Esophagus squamous epithelium (tissue), 4 donors: ENCODE results near the gene C12orf76.

ENCODE experiments used
- CTCF ChIP-seq, 6 experiments: fragments of 450-650 bp in 4 of 6; fragments of 200-600 bp in 2 of 6; sonication (generic) in 2 of 6; IDR thresholded peaks; one replicate each; pipeline ENCODE4 v1.5.1; 2016 to 2019; ENCODE audit warnings: antibody characterized with exemption in 6 of 6, mild to moderate bottlenecking in 4 of 6, moderate library complexity in 4 of 6
- POLR2A ChIP-seq, 4 donors: fragments of 450-650 bp; IDR thresholded peaks; one replicate each; pipeline ENCODE4 v1.6.1; 2017; ENCODE audit warnings: antibody characterized with exemption in 4 of 4, mild to moderate bottlenecking in 4 of 4, moderate library complexity in 3 of 4

GRCh38 chr12:109991586-109991985 is 56.7 kb downstream of the C12orf76 start:
- TF ChIP-seq CTCF (IDR thresholded peaks at IDR 0.05) (no peak), POLR2A (IDR thresholded peaks at IDR 0.05) (no peak)
